GM12878 (cell line): ENCODE data around the gene TRDN. TPM values are rescaled to one million over a fixed set of nuclear protein-coding genes. Genes with fewer than 3 reads are reported as not detected.

ENCODE experiments used
- ATAC-seq: fragments of 200-7000 bp; cut with Tn5 transposase; 3 replicates; pipeline ENCODE4 v1.9.1; 2020; ENCODE audit warnings: mild to moderate bottlenecking, moderate library complexity
- BruUV-seq: library from RNA; stranded (reverse); fragments of 400-500 nt; replicated peaks from 2 replicates; lab custom pipeline; 2021; lab: Mats Ljungman, UMichigan
- CTCF ChIA-PET: fragments of 300-600 bp; sonication (Branson Sonifier 250); formaldehyde crosslinking; extraction: SDS; loops from one replicate; lab custom pipeline; 2021; ENCODE audit warnings: inconsistent platforms; lab: Yijun Ruan, JAX
- POLR2A ChIA-PET: fragments of 350-600 bp; formaldehyde crosslinking; extraction: SDS; loops from one replicate; lab custom pipeline; 2021; ENCODE audit warnings: inconsistent platforms; lab: Charles Lee
- RAD21 ChIA-PET: fragments of 300-600 bp; sonication (Branson Sonifier 250); formaldehyde crosslinking; loops from one replicate; lab custom pipeline; 2023; ENCODE audit warnings: antibody characterized with exemption; ENCODE audit not compliant: unreplicated experiment; lab: Charles Lee
- SMC1A ChIA-PET: fragments of 300-600 bp; sonication (Branson Sonifier 250); formaldehyde crosslinking; loops from one replicate; lab custom pipeline; 2023; ENCODE audit not compliant: unreplicated experiment, uncharacterized antibody; lab: Charles Lee
- DNase-seq: peaks from one replicate; pipeline ENCODE4 v3.0.0-alpha.2; 2011; ENCODE audit warnings: low read depth, low spot score
- FAIRE-seq: peaks from 3 replicates; lab custom pipeline; 2011; peaks lifted over from hg19 to GRCh38; lab: Jason Lieb, UNC
- H2AFZ ChIP-seq: 2 replicates; pipeline ENCODE4 v1.6.0; 2011; ENCODE audit warnings: low read depth, low read length, control low read depth; ENCODE audit not compliant: control insufficient read depth
- H3K27ac ChIP-seq: 2 replicates; pipeline ENCODE4 v1.5.1; 2011; ENCODE audit warnings: control low read depth; ENCODE audit not compliant: control insufficient read depth, insufficient read depth
- H3K27me3 ChIP-seq, 2 experiments: replicated peaks in 1 of 2; 2 replicates each; pipeline versions ENCODE4 v1.6.0 to v1.6.1; 2011; ENCODE audit warnings: low read length in 1 of 2; ENCODE audit not compliant: control insufficient read depth in 2 of 2, insufficient read depth in 2 of 2
- H3K36me3 ChIP-seq, 2 experiments: 2 replicates each; pipeline ENCODE4 v1.5.1; 2011; ENCODE audit warnings: low read length in 1 of 2; ENCODE audit not compliant: control insufficient read depth in 2 of 2, insufficient read depth in 2 of 2
- H3K4me1 ChIP-seq: 2 replicates; pipeline ENCODE4 v1.6.1; 2011; ENCODE audit warnings: mild to moderate bottlenecking, low read length, moderate library complexity, mixed read lengths; ENCODE audit not compliant: control insufficient read depth, insufficient read depth
- H3K4me2 ChIP-seq: 2 replicates; pipeline ENCODE4 v1.6.0; 2011; ENCODE audit warnings: control low read depth; ENCODE audit not compliant: control insufficient read depth, insufficient read depth
- H3K4me3 ChIP-seq: fragments of 200-600 bp; sonication (generic); 2 replicates; pipeline ENCODE4 v1.5.1; 2016
- H3K79me2 ChIP-seq: 2 replicates; pipeline ENCODE4 v1.6.0; 2011; ENCODE audit warnings: low read length; ENCODE audit not compliant: control insufficient read depth, insufficient read depth
- H3K9ac ChIP-seq: 2 replicates; pipeline ENCODE4 v1.8.0; 2011; ENCODE audit warnings: low read length, control low read depth, mixed read lengths; ENCODE audit not compliant: control insufficient read depth, insufficient read depth
- H3K9me3 ChIP-seq: replicated peaks from 3 replicates; pipeline ENCODE4 v1.5.1; 2011; ENCODE audit warnings: mild to moderate bottlenecking, low read length; ENCODE audit not compliant: control insufficient read depth, insufficient read depth
- H4K20me1 ChIP-seq: 2 replicates; pipeline ENCODE4 v1.6.0; 2011; ENCODE audit not compliant: control insufficient read depth, insufficient read depth
- ATF3 ChIP-seq: IDR thresholded peaks from 2 replicates; pipeline ENCODE4 v1.6.1; 2011; ENCODE audit warnings: low read depth, mild to moderate bottlenecking, low read length, moderate library complexity, borderline replicate concordance; ENCODE audit errors: extremely low read depth
- ATF7 ChIP-seq: fragments of 450-650 bp; IDR thresholded peaks from 2 replicates; pipeline ENCODE4 v1.6.1; 2016; ENCODE audit warnings: low read depth, mild to moderate bottlenecking
- CHD2 ChIP-seq: IDR thresholded peaks from 2 replicates; pipeline ENCODE4 v1.6.1; 2011; ENCODE audit warnings: low read depth, low read length, improper control_type of control experiment, borderline replicate concordance
- CREB1 ChIP-seq: IDR thresholded peaks from 2 replicates; pipeline ENCODE4 v1.6.1; 2012; ENCODE audit warnings: low read depth, mild to moderate bottlenecking, inconsistent platforms
- CREM ChIP-seq: IDR thresholded peaks from 2 replicates; pipeline ENCODE4 v1.6.1; 2014; ENCODE audit warnings: antibody characterized with exemption, low read depth
- HCFC1 ChIP-seq: fragments of 150-350 bp; IDR thresholded peaks from 2 replicates; pipeline ENCODE4 v1.6.1; 2014; ENCODE audit warnings: low read length
- NR2F1 ChIP-seq: fragments of 450-650 bp; conservative IDR thresholded peaks from 2 replicates; pipeline ENCODE4 v1.6.1; 2017; ENCODE audit warnings: mild to moderate bottlenecking
- RELA ChIP-seq: fragments of 450-650 bp; IDR thresholded peaks from 2 replicates; pipeline ENCODE4 v1.8.0; 2014; ENCODE audit warnings: borderline replicate concordance; ENCODE audit not compliant: partially characterized antibody
- SMAD1 ChIP-seq: fragments of 450-650 bp; IDR thresholded peaks from 2 replicates; pipeline ENCODE4 v1.6.1; 2018; ENCODE audit warnings: mild to moderate bottlenecking, low read depth; ENCODE audit not compliant: partially characterized antibody
- ZBED1 ChIP-seq: IDR thresholded peaks from 2 replicates; pipeline ENCODE4 v1.6.1; 2016; ENCODE audit warnings: borderline replicate concordance
- in situ Hi-C: fragments of 300-500 bp; cut with MboI; formaldehyde crosslinking; loops from 9 replicates; pipeline ENCODE4 v1.14.3; 2018; ENCODE audit warnings: mixed read lengths
- intact Hi-C: fragments of 100-400 bp; cut with micrococcal nuclease; formaldehyde crosslinking; loops from one replicate; pipeline ENCODE4 v1.14.2; 2022; ENCODE audit not compliant: unreplicated experiment
- polyA plus RNA-seq, 11 experiments: library from polyadenylated mRNA; depleted of rRNA in 4 of 11; unstranded in 6 of 11; stranded (reverse) in 5 of 11; fragments of >200 nt; fragmentation: Nextera tagmentation in 4 of 11; fragmentation: Illumina TruSeq in 1 of 11; extraction: Ambion mirVana in 4 of 11; extraction: Trizol in 1 of 11; gene quantifications; 1 replicate in 1 of 11; 2 replicates in 10 of 11; pipeline versions ENCODE4 v1.2.1 to v1.2.3, GENCODE V29; 2011 to 2016; ENCODE audit warnings: inconsistent platforms in 2 of 11, missing spikeins in 2 of 11, low read depth in 1 of 11
- total RNA-seq, 4 experiments: library from RNA; depleted of rRNA in 3 of 4; stranded (reverse); fragments of >200 nt in 3 of 4; fragmentation: Illumina TruSeq in 1 of 4; extraction: Trizol in 1 of 4; gene quantifications; 2 replicates each; pipeline versions ENCODE4 v1.2.1 to v1.2.3, GENCODE V29; 2013 to 2021

Gene TRDN
- total and polyA plus RNA-seq, 10 of the 15 experiments (the other 5 are each of a cell fraction or from before 2014, with no cell fraction given): not detected

DNA sequence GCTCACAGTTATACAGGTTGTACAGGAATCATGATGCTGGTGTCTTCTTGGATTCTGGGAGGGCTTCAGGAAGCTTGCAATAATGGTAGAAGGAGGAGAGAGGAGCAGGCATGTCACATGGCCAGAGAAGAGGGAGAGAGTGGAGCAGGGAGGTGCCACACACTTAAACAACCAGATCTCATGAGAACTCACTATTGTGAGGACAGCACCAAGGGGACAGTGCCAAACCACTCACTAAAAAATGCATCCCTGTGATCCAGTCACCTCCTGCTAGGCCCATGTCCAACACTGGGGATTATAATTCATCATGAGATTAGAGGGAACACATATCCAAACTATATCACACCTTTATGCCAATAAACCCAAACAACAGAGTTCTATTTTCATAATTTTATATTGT, 67.2 kb downstream of the TRDN start:
- Histone ChIP-seq H3K36me3 (no peaks in the 10 kb centered on the region), H3K27me3 (no peaks in the 10 kb centered on the region)
- CTCF ChIA-PET: no interaction called here
- TF ChIP-seq ATF3 (no peak), CREM (no peak), HCFC1 (no peak), ATF7 (no peak), ZBED1 (no peak), CREB1 (no peak), CHD2 (no peak), SMAD1 (no peak), NR2F1 (no peak), RELA (no peak)
- TF ChIP-seq, all 136 proteins: peak for 0
- intact Hi-C loops (no loop called here), in situ Hi-C loops (no loop called here)
- no peak overlapping the region for H3K4me3 ChIP-seq
- H2AFZ ChIP-seq: no peak overlapping the region
- DNase-seq: no peak
- FAIRE-seq: no peak
- no peak overlapping the region for H3K4me2 ChIP-seq
- H4K20me1 ChIP-seq: no peaks in the 10 kb centered on the region
- H3K9me3 ChIP-seq: no peaks in the 10 kb centered on the region
- H3K9ac ChIP-seq: no peak overlapping the region
- BruUV-seq: no TSS peak
- ChIA-PET RAD21 (no interaction called here), SMC1A (interaction anchor here (0.9 kb wide), 1 partner anchor 26 kb away, joined by 3 read pairs; no protein-coding TSS in a partner anchor), POLR2A (no interaction called here)
- no peak overlapping the region for H3K27ac ChIP-seq
- no peak for ATAC-seq
- H3K4me1 ChIP-seq: no peaks in the 10 kb centered on the region
- no peaks in the 10 kb centered on the region for H3K79me2 ChIP-seq
